GM18519 (cell line): ENCODE results near the gene TMCC1.
"Not testable (repeated sequence)": the region's sequence is repeated elsewhere in the genome, so short reads cannot be mapped to it uniquely, and the experiment has no call there.

Source experiments
- ATAC-seq: cut with Tn5 transposase; IDR thresholded peaks from one replicate; pipeline ENCODE4 v1.9.1; 2021; ENCODE audit warnings: mild to moderate bottlenecking, moderate library complexity; ENCODE audit not compliant: unreplicated experiment, low FRiP score

The TMCC1 gene

DNA sequence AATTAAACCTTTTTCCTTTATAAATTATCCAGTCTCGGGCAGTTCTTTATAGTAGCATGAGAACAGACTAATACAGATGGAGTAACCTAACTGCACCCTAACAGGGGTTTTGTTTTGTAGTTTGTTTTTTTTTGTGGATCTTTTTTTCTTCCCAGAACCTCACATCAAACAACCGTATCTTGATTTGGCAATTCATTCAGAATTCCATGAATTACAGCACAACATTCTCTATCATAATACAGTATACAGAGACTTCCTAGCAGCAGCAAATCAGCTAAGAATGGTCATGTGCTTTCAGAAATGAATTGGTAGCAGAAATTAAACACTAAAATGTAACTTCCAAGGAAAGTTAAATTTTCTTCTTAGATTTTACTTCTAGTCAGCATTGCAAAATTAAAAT, 114.6 kb downstream of the TMCC1 start:
- no peak for ATAC-seq

DNA sequence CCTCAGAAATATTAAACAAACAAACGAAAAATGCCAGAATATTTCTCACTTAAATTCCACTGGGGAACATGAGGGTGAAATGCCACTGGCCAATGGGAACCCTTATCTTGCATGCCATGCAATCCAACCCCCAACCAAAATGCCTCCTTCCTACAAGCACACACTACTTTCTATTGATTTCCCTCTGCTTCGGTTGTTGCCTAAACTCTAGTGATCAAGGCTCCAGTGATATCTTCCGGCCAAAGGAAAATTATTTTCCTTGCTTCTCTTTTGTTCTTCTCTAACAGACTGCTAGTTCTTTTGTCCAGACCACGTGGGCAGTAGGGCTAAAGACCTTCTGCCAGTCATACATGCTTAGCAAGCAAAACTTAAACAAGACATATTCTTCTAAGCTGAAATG, 115.7 kb downstream of the TMCC1 start:
- no peak for ATAC-seq

DNA sequence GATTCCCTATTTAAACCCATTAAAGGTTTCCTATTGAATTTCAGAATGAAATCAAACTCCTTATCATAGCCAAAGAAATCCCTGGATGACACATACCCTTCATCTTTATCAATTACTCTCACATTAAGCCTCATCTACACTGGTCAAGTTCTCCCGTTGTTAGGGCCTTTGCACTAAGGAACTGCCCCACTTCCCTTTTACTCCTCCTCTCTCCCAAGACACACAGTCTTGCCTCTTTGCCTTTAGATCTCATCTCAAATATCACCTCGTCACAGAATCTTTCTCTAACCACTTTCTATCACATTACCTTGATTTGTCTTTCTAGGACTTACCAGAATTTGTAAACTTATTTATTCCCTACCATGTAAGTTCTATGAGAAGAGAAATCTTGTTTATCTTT, 117.6 kb downstream of the TMCC1 start:
- ATAC-seq = no peak

DNA sequence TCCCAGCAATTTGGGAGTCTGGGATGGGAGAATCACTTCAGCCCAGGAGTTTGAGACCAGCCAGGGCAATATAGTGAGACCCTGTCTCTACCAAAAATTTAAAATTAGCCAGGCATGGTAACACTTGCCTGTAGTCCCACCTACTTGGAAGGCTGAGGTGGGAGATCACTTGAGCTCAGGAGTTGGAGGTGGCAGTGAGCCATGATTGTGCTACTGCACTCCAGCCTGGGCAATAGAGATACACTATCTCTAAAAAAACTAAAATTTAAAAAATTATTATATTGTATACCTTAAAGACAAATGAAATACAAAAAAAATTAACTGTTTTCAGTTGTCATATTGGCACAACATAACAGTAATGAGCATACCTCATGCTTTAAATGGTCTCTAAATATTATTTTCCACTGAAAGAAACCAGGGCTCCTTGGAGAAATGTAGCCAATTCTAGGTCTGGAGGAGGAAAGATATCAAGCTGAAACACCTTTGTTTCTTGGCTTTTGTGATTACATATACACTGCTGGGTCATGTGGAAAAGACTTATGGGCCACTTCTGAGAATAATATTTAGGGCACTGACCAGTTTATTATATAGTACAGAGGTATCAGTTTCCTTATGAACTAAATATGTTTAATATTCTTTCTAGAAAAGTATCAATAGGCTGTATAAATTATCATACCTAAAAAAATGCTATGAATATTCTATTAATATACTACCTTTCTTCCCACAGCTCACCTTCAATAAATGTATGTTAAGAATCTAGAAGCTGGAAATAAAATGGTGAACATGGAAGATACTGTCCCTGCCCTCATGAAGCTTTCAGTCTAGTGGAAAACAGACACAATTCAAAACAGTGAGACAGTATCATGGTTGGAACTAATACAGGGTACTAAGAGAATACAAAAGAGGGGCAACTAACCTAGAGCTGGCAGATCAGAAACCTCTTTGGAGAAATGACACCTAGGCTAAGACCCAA, 119.5 kb downstream of the TMCC1 start:
- ATAC-seq = no peak

DNA sequence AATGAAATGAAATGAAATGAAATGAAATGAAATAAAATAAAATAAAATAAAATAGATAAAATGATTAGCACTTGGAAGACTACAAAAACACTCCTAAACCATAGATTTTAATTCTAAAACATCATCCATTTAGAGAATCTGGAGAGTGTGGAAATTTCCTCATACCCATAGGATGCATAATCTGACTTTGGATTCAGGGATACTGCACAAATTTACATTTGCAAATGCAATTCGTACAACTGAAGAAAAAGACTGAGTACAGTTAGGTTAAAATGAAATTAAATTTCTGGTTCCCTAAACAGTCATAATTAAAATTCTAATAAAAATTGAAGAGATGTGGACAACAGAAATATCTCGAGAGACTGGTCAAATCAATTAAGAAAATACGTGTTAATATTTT, 122.9 kb downstream of the TMCC1 start:
- no peak for ATAC-seq

DNA sequence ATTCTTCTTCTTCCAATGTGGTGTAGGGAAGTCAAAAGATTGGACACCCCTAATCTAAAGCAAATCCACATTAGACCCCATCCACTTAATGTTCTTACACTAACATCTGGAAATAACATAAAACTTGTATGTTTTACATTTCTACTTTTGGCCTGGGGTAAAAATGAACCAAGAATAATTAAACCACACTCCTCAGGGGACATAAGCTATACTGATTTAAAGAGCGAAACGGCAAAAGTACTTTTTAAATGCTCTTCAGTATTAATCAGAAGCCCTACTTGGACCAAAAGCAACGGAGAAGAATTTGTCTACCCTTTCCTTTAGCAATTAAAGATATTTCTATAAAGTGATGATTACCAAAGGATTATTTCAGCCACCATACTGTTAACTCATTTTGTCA, 123.9 kb downstream of the TMCC1 start:
- ATAC-seq = no peak

DNA sequence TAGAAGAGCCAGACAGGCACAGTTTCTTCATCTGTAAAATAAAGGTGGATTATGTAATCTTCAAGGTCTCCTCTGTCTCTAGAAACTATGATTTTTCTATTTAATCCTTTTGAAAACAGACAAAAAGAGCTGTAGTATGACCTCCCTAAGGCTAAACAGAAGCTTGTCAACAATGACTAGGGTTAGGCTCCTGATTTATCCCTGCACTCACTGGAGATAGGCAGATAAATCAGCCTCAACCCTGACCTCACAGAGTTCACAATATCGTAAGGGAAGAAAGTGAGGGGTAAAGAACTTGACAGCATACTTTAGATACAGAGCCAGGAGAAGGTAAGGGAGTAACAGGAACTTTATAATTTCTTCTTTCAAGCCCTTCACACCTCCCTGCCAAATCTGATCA, 124.8 kb downstream of the TMCC1 start:
- ATAC-seq = no peak

DNA sequence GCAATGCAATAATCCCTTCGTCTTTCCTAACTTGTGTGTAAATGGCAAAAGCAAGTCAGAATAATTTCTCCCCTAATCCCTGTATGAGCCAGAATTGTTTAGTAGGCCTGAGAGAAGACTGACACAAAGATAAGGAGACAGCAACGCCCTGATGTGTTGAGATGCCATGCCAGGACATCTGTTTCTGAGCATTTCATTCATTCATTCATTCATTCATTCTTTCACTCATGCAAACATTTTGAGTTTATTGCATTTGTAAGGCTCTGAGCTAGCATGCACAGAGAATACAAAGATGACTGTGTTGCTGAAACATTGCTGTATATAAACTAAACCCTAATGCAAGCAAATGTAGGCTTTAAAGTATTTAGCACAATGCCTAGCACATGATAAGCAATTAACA, 127.4 kb downstream of the TMCC1 start:
- no peak for ATAC-seq

DNA sequence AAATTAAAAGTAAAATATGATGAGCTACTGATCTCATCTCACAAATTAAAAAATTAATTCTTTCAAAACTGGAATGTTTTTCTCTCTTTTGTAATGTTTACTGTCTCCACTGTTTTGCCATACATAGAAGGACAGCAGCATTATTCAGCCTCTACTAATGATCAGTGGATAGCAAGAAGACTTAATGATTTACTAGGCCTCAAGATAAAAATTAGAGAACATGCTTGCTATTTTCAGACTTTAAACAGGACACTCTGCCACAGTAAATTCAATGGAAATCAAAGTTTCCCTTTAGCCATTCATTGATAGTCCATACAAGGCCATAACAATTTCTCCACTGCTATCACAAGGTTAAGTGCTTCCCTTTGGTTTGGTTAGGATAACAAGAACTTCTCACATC, 129.4 kb downstream of the TMCC1 start:
- no peak for ATAC-seq

DNA sequence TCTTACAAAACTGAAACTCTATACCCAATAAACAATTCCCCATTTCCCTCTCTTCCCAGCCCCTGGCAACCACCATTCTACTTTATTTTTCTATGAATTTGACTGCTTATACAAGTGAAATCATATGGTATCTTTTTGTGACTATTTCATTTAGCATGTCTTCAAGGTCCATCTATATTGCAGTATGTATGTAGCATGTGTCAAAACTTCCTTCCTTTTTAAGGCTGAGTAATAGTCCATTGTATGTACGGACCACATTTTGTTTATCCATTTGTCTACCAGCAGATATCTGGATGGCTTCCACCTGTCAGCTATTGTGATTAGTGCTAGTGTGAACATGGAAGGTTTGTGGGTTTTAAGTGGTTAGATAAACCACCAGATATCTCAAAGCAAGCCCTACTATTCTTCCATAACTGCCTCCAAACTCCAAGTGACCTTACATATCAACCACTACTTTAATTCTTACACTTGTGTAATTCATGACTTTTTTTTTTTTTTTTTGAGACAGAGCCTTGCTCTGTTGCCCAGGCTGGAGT, 134.7 kb downstream of the TMCC1 start:
- no peak for ATAC-seq

DNA sequence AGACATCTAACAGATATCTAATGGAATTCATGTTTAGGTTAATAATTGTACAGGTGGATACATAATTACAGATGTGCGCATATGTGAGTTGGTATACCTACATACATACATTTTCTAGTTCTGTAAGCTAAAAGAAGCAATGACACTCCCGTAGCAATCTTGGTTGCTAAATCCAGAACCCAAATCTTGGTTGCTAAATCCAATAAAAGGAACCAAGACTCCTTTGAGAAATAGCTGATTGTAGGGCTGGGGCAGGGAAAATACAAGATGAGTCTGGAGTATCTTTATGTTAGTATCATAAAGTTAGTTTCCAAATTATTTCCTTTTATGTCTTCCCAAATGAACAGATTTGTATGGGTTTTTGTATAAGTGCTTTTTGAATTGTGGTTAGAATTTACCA, 135.2 kb downstream of the TMCC1 start:
- no peak for ATAC-seq

DNA sequence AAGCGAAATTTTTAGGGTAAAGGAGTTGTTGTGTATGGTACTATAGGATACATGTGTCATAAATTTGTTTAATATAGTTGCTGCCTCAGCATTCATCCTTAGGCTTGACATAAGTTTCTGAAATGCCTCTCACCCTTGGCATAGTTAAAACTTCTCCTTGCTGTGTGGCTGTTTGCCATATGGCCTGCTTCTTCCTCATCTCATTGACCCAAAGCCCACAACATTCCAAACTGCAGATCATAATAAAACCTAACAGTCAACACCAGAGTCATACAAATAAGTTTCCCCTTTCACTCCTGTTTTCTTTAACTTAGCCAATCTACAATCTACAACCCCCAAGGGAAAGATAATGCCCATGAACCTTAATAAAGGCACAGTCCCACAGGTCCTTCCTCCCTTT, 136.6 kb downstream of the TMCC1 start:
- no peak for ATAC-seq

DNA sequence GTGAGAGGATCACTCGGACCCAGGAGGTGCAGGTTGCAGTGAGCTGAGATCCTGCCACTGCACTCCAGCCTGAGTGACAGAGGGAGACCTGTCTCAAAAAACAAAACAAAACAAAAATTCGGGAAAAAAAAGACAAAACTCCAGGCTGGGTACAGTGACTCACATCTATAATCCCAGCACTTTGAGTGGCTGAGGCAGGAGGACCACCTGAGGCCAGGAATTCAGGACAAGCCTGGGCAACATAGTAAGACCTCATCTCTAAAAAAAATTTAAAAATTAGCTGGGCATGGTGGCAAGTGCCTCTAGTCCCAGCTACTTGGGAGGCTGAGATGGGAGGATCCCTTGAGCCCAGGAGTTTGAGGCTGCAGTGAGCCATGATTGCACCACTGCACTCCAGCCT, 142.4 kb downstream of the TMCC1 start:
- not testable (repeated sequence) for ATAC-seq

DNA sequence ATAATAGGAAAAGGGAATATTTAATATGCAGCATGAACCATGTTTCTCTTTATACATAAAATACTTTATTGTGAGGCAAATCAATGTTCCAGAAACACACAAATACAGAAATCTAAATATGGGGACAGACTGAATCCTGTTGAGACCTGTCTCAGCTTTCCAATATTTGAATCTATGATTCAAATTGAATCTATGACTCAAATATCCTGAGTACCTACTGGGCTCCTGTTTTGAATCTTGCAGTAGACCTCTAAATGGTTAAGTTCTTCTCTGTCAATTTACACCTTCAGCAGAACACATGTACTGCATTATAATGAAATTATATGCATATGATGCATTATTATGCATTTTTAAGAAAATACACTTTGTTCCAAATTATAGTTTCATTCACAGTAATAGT, 143.8 kb downstream of the TMCC1 start:
- no peak for ATAC-seq

DNA sequence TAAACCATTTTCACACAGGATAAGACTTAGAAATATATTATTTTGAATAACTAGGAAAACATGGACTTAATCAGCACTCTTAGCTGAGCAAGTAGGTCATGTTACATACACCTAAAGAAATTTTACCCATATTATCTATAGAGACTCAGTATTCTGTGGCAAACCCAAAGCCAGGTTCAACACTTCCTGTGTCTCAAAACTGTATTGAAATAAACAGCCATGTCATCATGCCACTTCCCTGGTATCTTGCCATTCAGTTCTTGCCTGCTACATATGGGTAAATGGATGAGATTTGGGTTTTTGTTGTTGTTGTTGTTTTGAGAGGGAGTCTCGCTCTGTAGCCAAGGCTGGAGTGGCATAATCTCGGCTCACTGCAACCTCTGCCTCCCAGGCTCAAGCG, 145.5 kb downstream of the TMCC1 start:
- ATAC-seq = no peak

DNA sequence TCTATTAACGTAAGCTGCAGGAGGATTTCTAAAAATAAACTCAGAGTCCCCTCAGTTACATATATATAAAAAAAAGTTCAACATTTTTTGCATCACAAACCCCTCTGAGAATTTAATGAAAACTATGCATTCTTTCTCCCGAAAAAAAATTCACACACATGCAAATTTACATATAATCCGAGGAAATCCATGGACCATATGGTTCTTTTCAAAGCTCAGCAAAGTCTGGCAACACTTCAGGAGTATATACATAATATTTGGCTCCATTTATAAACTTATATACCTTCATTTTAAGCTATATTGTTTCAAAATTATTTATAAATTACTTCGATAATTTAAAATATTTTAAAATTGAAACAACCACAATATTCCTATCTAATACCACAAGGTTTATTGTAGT, 146.4 kb downstream of the TMCC1 start:
- ATAC-seq = no peak

DNA sequence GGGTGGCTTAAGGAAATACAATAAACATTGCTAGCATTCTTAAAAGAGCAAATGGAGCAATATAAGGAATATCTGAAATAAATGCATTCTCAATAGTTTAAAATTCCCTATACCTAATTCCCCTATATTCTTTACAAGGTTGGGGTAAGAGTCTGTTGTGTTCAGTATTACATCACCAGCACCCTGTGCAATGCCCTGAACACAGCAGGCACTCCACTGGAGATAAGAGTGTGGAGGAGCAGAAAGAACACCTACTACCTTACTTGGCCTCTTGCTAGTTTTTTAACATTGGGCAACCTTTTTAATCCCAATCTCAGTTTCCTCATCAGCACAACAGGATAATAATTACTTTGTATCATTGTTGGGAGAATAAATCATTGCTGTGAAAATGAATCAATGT, 146.9 kb downstream of the TMCC1 start:
- ATAC-seq = no peak

DNA sequence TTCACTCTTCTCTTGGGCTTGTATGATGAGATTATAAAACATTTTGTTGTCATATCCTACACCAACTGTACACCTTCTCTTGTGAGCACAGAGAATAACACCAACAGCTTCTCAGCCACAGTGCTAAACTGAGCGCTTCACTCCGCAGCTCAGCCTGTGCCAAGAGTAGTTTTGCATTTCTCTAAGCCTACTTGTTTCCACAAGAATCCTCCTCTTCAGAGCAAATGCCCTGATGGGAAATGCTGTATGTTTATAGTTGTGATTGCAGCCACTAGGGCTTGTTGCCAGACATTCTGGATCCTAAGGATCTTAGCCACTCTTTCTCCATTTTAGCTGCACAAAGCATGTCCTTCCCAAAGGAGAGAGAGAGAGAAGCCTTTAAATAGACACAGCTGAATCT, 148.3 kb downstream of the TMCC1 start:
- no peak for ATAC-seq

DNA sequence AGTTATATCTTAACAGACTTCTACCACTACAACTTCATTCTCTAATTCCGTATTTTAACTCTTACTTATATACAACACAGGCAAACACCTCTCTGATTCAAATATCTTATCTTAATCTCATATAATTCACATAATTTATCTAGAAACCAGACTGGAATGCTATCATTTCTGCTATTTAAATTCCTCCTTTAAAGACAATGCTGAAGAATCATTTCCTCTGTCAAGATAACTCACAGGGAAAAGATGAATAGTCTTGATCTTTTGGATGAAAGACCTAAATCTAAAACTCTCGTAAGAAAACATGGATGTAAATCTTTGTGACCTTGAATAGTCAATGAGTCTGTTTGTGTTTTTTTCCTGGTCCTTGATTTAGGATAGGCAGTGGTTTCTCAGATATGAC, 151.7 kb downstream of the TMCC1 start:
- ATAC-seq = no peak

DNA sequence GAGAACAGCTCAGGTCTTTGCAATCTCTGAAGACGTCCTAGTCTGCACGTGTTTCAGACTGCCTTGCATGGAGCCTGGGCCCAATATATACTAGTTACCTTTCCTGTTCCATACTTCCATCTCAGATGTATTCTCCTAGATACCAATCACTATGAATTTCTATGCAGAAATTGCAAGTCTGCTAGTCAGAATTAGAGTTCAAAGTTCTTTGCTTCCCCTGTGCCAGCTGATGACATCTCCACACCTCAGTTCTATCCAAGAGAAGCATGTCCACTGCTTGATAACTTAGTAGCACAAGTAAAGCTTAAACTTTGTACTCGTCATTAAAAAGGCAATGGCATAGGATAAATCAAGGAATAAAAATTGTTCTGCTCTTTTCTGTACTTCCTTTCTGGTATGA, 153.4 kb downstream of the TMCC1 start:
- no peak for ATAC-seq

DNA sequence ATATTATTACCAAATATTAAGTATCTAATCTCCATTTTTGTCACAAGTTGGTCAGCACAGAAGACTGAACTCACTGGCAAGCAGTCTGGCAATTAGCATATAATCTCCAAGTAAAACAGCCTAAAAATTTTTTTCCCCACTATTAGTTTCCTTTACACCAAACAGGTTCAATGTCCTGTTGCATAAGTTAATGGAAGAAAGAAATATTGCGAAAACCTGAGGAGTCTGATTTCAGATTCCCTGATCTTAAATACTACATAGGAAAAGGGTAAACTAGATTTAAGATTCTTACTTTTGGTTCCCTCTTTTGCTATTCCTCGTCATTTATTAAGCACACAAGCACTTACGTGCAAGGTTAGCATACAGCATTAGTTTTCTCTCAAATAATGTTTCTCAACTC, 153.9 kb downstream of the TMCC1 start:
- ATAC-seq = no peak

DNA sequence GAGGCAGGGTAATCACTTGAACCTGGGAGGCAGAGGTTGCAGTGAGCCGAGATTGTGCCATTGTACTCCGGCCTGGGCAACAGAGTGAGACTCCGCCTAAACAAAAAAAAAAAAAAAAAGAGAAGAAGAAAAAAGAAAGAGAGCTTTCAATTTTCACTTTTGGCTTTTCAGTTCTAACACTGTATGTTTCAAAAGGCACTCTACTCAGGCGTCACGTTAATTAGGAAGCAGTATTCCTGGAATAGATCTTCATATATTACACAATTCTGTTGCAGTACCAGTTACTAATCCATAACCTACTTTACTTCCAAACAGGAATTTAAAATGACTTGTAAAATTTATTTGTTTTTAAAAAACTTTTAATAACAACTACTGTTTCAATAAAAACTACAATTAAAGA, 155.3 kb downstream of the TMCC1 start:
- ATAC-seq = no peak
